Measurements from ENCODE around the gene ENTPD2.
"Not testable (repeated sequence)": the region's sequence is repeated elsewhere in the genome, so short reads cannot be mapped to it uniquely, and the experiment has no call there.

Gene ENTPD2

DNA sequence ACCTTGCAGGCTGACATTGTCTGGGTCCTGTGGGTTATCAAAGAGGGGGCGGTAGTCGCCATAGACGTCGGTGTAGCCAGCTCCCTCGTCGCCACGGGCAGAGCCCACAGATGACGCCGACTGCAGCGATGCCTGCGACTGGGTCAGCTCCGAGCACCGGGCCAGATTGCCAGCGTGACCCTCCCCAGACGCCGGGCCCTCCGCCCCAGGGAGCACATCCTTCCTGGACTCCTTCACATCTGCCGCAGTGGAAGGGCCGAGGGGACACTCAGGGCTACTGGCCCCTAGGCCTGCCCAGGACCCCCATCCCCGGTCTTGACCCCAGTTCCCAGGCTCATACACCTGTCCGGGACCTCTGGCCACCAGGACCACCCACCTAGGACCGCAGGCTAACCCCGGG, 39.7 kb downstream of the ENTPD2 start:
- no peak for DNase-seq

DNA sequence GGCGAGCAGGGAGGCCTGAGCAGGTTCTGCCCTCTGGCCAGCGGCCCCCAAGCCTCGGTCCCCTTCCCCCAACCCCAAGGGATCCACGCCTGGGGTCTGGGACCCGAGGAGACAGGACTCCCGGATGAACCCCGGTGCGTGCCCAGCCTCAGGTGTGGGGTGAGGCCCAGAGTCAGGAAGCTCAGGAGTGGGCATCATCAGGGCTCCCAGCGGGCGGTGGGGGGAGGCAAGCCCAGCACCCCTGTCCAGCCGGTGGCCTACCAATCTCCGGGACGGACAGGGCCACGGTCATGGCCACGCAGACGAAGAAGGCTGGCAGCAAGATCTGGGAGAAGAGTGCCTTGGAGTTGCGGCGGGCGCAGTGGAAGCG, 40.3 kb downstream of the ENTPD2 start:
- DNase-seq = no peak

DNA sequence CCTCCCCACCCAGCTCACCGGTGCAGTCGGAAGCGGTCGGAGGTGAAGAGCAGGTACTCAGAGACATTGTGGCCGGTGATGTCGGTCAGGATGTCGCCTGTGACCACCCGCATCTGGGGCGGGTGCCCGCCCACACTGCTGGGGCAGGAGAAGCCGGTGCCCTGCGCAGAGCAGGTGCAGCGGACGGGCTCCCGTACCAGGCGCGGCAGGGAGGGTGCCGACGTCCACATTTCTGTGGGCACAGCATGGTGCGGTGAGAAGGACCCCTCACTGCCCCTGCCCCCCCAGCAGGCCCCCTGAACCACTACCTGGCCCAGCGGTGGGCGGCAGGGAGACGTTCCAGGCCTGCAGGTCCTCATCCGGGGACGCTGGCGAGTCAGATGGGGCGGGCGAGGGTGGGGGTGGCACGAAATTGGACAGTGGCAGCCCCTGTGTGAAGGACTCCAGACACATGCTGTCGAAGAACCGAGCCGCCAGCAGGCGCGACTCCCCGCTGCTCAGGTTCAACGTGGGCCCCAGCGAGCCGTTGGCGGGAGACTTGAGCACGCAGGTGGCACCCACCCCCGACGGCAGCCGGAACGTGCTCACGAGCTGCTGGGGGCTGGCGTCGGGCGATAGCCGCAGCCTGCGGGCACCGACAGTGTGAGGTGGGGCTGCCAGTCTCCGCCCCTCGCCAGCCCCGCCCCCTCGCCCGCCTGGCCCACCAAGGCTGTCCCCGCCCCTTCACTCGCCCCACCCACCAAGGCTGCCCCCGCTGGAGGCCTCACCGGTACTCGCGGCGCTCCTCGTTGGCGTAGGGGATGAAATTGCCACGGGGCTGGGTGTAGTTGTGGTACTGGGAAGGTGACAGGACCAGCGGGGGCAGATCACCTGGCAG, 40.9 kb downstream of the ENTPD2 start:
- DNase-seq = no peak

DNA sequence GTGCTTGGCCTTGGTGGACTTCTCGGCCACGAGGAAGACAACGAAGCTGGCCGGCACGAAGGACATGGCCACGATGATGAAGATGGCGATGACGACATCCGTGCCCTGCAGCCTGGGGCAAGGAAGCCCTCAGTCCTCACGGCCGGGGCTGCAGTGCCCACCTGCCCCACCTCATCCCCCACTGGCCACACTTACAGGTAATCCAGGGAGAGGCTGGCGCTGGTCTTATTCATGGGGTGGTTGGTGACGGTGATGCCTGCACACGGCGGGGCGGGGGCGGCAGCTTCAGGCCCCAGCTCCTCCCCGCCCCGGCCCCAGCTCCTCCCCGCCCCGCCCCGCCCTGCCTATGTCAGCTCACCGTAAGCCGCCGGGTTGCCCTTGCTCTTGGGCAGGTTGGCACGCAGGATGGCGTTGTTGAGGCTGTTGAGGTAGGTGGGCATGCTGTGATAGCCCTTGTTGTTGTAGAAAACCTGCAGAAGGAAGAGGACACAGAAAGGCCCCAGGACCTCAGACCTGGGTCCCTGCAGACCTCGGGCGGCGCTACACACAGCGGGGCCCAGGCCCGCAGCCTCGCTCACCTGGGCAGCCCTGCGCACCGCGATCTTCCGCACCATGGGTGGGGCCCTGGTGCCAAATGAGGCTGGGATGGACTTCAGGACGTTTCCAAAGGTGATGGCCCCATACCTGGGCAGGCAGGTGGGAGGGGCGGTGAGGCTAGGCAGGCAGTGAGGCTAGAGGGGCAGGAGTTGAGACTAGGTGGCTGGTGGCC, 41.8 kb downstream of the ENTPD2 start:
- no peak for DNase-seq

DNA sequence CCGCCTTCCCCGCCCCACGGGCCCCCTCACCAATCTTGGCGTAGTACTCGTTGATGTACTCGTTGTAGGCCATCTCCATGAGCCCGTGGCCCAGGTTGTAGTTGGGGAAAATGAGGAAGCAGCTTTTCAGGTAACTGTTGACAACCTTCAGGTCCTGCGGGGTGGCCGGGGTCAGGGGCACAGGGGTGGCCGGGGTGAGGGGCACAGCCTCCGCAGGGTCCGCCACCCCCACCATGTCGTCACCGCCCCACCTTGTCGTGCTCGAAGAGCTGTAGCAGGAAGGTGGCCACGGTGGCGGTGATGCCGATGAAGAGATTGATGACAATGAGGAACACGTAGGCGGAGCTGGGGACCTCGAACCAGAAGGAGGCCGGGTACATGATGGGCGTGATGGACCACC, 42.7 kb downstream of the ENTPD2 start:
- no peak for DNase-seq

DNA sequence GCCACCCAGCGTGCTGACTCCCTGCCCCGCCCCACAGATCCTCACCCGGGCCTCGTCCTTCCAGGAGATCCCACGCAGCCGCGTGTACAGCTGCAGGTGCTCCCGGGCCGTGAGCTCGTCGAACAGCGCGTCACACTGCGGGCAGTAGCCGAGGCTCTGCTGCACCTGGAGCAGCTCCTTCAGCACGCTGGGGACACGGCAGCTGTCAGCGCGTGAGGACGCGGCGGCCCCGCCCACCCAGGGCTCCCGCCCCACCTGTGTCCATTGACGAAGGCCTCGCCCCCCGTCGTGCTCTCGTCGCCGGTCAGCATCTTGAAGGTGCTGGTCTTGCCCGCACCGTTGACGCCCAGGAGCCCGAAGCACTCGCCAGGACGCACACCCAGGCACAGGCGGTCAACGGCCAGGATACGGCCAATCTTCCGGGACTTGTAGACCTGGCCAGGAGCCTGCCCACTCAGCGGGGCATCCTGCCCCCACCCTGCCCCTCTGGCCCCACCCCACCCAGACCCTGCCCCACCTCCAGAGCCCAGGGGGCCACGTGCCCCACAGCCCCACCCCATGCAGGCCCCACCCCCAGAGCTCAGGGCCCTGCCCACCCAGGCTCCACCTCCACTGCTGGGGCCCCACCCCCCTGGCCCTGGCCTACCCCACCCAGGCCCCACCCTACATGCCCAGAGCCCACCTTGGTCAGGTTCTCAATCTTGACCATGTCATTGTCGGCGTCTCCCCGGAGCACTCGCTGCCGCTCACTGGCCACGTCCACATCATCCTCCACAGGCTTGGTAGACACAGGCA, 43.7 kb downstream of the ENTPD2 start:
- peak; percentile 34 for DNase-seq

DNA sequence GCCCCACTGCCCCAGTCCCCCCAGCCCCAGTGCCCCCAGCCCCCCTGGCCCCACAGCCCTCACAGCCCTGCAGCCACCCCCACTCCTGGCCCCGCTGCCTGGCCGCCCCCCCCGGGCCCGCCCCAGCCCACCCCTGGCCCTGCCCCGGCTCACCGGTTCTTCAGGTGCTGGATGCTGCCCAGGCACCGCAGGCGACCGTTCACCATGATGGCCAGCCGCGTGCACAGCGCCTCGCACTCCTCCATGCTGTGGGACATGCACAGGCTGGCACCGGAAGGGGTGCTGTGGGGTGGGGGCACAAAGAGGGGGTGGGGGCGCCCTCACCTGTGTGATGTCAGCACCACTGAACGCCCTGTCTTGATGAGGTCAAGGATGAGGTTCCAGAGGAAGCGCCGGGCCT, 44.6 kb downstream of the ENTPD2 start:
- DNase-seq = no peak

DNA sequence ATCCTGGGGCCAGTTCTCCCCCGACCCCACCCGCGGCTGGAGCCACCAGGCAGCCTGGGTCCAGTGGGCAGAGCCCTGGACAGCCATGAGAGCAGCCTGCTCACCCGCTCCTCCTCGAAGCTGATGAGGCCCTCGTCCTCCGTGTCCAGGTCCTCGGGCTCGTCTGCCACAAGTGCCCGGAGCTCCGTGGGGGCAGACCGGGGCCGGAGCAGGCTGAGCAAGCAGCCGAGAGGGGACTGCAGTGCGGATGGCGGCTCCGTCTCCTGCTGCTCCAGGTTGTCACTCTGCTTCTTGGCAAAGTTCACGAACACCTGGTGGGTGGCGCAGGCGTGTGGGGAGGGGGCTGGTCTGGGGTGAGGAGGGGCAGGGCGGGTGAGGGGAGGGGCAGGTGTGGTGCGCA, 45.5 kb downstream of the ENTPD2 start:
- DNase-seq = no peak

DNA sequence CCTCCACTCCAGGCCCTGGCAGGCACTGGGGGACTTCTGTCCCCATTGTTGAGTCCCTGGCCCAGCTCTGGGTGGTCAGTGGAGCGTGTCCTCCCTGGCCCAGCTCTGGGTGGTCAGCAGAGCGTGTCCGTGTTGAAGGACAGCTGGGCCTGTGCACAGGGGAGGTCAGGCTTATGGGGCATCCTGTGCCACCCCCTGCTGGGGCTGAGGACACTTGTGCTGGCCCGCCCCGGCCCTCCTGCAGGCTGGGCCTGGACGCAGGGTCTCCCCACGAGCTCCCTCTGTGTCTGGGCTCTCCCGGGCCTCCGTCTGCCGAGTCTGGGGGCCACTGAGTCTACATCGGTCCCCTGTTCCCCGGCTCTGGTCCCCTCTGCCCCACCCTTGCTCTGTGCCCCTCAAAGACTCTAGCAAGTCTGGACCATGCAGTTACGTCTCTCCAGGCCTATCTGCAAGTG, 46.0 kb downstream of the ENTPD2 start:
- DNase-seq = no peak

DNA sequence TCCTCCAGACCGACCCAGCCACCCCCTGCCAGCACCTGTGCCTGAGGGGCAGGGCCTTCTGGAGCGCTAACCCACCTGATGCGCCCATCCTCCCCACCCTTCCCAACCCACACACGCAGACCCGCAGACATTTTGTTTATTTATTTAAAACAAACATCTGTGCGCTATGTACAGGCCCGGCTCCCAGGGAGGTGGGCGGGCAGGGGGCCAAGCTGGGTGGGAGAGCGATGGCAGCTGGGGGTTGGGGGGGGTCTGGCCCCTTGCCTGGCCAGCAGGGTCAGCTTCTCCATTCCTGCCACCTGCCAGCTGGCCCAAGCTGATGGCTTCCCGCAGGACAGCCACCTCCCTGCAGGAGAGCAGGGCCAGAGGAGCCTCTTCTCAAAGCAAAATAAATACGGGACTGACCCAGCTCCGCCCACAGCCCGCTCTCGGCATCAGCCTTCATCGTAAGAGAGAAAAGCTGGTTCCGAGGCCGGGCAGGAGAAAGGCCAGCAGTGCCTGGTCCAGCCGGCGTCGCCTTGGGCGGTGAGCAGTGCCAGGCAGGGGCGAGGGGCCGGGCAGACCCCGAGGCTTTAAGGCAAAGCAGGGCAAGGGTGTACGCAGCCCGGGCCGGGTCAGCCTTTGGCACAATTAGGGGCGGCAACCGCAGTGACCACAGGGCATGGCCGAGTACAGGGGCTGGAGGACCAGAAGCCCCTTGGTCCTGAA, 46.6 kb downstream of the ENTPD2 start:
- DNase-seq = no peak

DNA sequence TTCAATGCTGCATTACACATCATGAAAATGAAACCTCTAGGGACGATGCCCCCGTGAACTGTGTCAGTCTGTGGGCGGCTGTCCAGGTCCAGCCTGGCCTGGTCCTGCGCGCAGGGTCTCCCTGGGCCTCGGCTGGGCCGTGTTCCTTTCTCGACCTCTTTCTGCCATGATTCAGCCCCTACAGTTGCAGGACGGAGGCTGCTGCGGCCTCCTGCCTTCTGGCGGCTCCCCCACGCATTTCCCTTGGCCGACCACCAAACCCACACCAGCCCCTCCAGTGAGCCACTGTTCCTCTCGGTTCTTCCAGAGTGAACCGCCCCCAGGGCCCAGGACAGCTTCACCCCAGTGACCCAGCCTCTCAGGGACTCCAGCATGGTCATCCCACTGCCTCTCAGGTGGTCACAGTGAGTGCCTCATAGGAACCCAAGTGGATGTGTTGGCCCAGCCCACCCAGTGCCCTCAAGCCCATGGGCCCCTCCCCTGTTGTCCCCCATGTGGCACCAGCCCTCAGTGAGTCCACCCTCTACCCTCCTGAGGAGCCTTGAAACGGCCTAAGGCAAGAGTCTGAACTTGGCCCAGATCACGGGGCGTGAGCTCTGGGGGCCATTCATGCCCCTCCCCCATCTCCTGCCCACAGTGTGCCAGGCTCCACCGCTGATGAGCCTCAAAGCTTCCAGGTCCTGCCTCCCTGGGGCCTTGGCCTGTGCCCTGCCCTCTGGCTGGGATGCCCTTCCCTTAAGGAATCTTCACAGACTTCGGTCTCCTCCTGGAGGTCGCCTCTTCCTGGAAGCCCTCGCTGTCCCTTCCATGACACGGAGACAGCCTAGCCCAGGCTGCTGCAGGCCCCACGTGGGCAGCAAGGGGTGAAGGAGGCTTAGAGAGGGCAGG, 47.5 kb downstream of the ENTPD2 start:
- DNase-seq = no peak

DNA sequence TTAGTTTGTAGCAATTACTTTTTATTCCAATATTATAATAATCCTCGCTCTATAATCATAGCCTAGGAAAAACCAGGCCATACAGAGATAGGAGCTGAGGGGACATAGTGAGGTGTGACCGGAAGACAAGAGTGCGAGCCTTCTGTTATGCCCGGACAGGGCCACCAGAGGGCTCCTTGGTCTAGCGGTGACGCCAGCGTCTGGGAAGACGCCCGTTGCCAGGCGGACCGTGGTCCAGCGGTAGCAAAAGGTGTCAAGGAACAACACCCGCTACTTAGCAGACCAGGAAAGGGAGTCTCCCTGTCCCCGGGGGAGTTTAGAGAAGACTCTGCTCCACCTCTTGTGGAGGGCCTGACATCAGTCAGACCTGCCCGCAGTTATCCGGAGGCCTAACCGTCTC, 49.6 kb downstream of the ENTPD2 start:
- not testable (repeated sequence) for DNase-seq

DNA sequence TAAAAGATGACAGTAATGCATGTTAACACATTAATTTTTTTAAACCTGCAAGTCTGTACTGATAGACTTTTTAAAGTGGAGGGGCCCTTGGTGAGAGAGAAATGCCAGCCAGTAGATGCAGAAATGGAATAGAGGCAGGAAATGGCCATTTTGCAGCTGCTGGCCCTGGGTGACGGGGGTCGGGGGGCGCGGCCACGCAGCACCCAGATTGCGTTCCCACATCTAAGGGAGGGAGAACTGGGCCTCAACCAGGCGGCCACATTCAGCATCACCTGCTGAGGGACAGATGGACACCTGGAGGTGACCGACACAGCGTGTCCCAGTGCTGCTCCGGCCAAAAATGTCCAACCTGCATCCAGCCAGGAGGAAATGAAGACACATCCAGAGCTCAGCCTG, 51.2 kb downstream of the ENTPD2 start:
- no peak for DNase-seq

DNA sequence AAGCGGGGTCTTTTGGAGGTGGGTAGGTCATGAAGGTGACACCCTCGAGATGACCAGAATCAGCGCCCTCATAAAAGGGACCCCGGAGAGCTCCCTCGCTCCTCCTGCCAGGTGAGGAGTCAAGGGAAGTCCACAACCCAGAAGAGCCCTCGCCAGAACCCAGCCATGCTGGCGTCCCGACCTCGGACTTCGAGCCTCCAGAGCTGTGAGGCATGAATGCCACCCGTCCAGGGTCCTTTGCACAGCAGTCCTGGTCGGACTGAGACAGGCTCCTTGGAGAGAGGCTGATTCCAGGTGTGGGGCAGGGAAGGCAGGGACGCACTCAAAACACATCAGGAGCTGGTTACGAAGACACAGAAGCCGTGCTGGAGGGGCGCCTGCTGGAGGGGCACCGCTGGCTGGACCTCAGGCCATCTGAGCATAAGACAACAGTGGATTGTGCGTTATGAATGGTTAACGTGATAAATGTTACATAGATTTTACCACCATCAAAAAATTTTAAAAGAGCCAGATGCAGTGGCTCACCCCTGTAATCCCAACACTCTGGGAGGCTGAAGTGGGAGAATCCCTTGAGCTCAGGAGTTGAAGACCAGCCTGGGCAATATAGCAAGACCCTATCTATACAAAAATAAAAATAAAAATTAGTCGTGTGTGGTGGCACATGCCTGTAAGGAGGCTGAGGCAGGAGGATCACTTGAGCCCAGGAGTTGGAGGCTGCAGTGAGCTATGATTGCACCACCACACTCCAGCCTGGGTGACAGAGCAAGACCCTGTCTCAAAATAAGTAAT, 51.8 kb downstream of the ENTPD2 start:
- no peak for DNase-seq

DNA sequence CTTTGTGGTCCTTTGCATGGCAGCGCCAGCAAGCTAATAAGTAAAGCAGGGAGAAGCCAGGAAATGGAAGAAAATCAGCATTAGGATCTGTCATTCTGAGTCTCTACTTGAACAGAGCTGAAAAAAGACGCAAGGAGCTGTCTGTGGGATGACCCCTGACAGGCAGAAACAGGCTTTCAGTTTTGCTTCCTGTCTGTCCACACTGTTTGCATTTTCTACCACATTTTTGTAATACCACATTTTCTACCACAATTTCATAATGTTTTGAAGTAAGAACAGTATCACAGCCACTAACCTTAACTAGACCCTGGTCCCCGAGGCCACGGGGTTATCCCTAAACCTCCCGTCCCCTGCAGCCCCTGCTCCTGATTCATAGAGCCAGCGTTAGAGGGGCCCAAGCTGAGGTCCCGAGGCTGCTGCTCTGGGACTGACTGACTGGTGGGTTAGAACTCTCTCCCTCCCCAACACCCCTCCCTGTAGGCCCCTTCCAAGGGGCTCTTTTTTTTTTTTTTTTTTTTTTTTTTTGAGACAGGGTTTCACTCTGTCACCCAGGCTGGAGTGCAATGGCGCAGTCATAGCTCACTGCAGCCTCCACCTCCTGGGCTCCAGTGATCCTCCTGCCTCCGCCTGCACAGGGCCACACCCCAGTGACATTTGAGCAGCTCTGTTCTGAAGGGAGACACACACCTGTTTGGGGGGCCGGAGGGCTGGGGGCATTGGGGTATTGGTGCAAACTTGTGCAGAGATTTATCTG, 53.5 kb downstream of the ENTPD2 start:
- no peak for DNase-seq
